ENCODE measurements around the gene IL13RA1.

- no peak for TF ChIP-seq EZH2 (IDR thresholded peaks at IDR 0.05; ENCODE audit: borderline replicate concordance, low read depth, low read length, poor library complexity, severe bottlenecking)
- no peak for TF ChIP-seq CTCF (conservative IDR thresholded peaks at IDR 0.05; ENCODE audit: low read depth, low read length)
Observed at GRCh38 chrX:118698516-118699170, 28.8 kb upstream of the IL13RA1 start.
